Left ventricle myocardium inferior (tissue), 1 donor: ENCODE data around the gene YWHAE. TPM values are rescaled to one million over a fixed set of nuclear protein-coding genes. Genes with fewer than 3 reads are reported as not detected.
"Not testable (repeated sequence)": the region's sequence is repeated elsewhere in the genome, so short reads cannot be mapped to it uniquely, and the experiment has no call there.

Experiments
- DNase-seq: peaks from one replicate; pipeline ENCODE4 v3.0.0-alpha.2; 2020
- H3K27ac ChIP-seq: fragments of 200-600 bp; replicated peaks from 2 replicates; pipeline ENCODE4 v1.8.0; 2021
- H3K27me3 ChIP-seq: fragments of 200-600 bp; 2 replicates; pipeline ENCODE4 v1.8.0; 2021; ENCODE audit warnings: low read depth
- H3K36me3 ChIP-seq: fragments of 200-600 bp; 2 replicates; pipeline ENCODE4 v1.8.0; 2021
- H3K4me1 ChIP-seq: fragments of 200-600 bp; 2 replicates; pipeline ENCODE4 v1.8.0; 2021
- H3K4me3 ChIP-seq: fragments of 200-600 bp; 2 replicates; pipeline ENCODE4 v1.8.0; 2021; ENCODE audit warnings: mild to moderate bottlenecking, moderate library complexity
- H3K9me3 ChIP-seq: fragments of 200-600 bp; replicated peaks from 2 replicates; pipeline ENCODE4 v1.8.0; 2021
- CTCF ChIP-seq: fragments of 200-600 bp; IDR thresholded peaks from 2 replicates; pipeline ENCODE4 v1.8.0; 2021; ENCODE audit warnings: antibody characterized with exemption, mild to moderate bottlenecking, borderline replicate concordance
- intact Hi-C: fragments of 100-400 bp; cut with micrococcal nuclease; formaldehyde crosslinking; loops from one replicate; pipeline ENCODE4 v1.11.0; 2022
- total RNA-seq: library from RNA; stranded (reverse); fragmentation: NEBNext Ultra II Directional; extraction: Animal tissue kit (Norgen Biotek cat#: 25700); gene quantifications from one replicate; pipeline ENCODE4 v1.2.1, GENCODE V29; 2021
- donor health status: DM: no; HTN: yes; CAD: no; lungs with severe emphysema.

The YWHAE gene
- total RNA-seq, 1 donor from 2014 or later, result 569 TPM

- intact Hi-C loops, result no loop called here
- H3K4me1 ChIP-seq, result peaks cover 100% of the 10 kb centered on the region
- no peak for TF ChIP-seq CTCF
- no peaks in the 10 kb centered on the region for H3K27me3 ChIP-seq
- H3K36me3 ChIP-seq, result no peaks in the 10 kb centered on the region
- peak overlapping the region; percentile 82 for H3K27ac ChIP-seq
- DNase-seq, result no peak
- H3K9me3 ChIP-seq, result no peaks in the 10 kb centered on the region
- peak overlapping the region; percentile 46 for H3K4me3 ChIP-seq
Observed at GRCh38 chr17:1390432-1391367, 9.3 kb downstream of the YWHAE start.

GRCh38 chr17:1387490-1388227 is 12.4 kb downstream of the YWHAE start:
- H3K36me3 ChIP-seq, H3K27me3 ChIP-seq, H3K4me3 ChIP-seq, DNase-seq, intact Hi-C loops, H3K9me3 ChIP-seq: not testable (repeated sequence)
- peak overlapping the region; percentile 21 for H3K27ac ChIP-seq
- H3K4me1 ChIP-seq, result peaks cover 100% of the 10 kb centered on the region

GRCh38 chr17:1386675-1387190 is 13.3 kb downstream of the YWHAE start:
- intact Hi-C loops, result not testable (repeated sequence)

GRCh38 chr17:1386265-1386664 is 13.8 kb downstream of the YWHAE start:
- intact Hi-C loops, result no loop called here
- H3K36me3 ChIP-seq, result no peaks in the 10 kb centered on the region
- H3K4me1 ChIP-seq, result peaks cover 100% of the 10 kb centered on the region
- H3K27ac ChIP-seq, result peak overlapping the region; percentile 42
- no peak for DNase-seq
- no peak for TF ChIP-seq CTCF
- no peak overlapping the region for H3K4me3 ChIP-seq
- no peaks in the 10 kb centered on the region for H3K9me3 ChIP-seq
- H3K27me3 ChIP-seq, result no peaks in the 10 kb centered on the region

More at GRCh38 chr17:1386675-1387190, 13.3 kb downstream of the YWHAE start:
- not testable (repeated sequence) for H3K4me3 ChIP-seq, H3K27me3 ChIP-seq, H3K9me3 ChIP-seq, H3K36me3 ChIP-seq, DNase-seq
- Histone ChIP-seq H3K4me1 (peaks cover 100% of the 10 kb centered on the region), H3K27ac (peak overlapping the region; percentile 42)

- H3K27ac ChIP-seq, result peak overlapping the region; percentile 42
- no peak for DNase-seq
- TF ChIP-seq CTCF, result no peak
- H3K4me3 ChIP-seq, result no peak overlapping the region
- no peaks in the 10 kb centered on the region for H3K27me3 ChIP-seq
- no peaks in the 10 kb centered on the region for H3K9me3 ChIP-seq
- intact Hi-C loops, result no loop called here
- peaks cover 100% of the 10 kb centered on the region for H3K4me1 ChIP-seq
- no peaks in the 10 kb centered on the region for H3K36me3 ChIP-seq
Observed at GRCh38 chr17:1385861-1386260, 14.2 kb downstream of the YWHAE start.

- no peak overlapping the region for H3K4me3 ChIP-seq
- TF ChIP-seq CTCF, result no peak
- no peak for DNase-seq
- H3K27me3 ChIP-seq, result no peaks in the 10 kb centered on the region
- intact Hi-C loops, result no loop called here
- H3K27ac ChIP-seq, result peak overlapping the region; percentile 42
- H3K36me3 ChIP-seq, result no peaks in the 10 kb centered on the region
- H3K4me1 ChIP-seq, result peaks cover 100% of the 10 kb centered on the region
- H3K9me3 ChIP-seq, result no peaks in the 10 kb centered on the region
Observed at GRCh38 chr17:1384905-1385435, 15.1 kb downstream of the YWHAE start.
